Activated CD8-positive, alpha-beta T cell treated with anti-CD3 and anti-CD28 coated beads for 36 hours (primary cell): ENCODE results near the gene DOCK4. TPM values are rescaled to one million over a fixed set of nuclear protein-coding genes. Genes with fewer than 3 reads are reported as not detected.

ENCODE experiments used
- ATAC-seq: fragments of 200-7000 bp; cut with Tn5 transposase; one replicate; pipeline ENCODE4 v1.10.0; 2021; ENCODE audit warnings: mild to moderate bottlenecking, moderate library complexity
- CTCF ChIA-PET: fragments of 350-600 bp; sonication (Branson Sonifier 250); formaldehyde crosslinking; loops from one replicate; lab custom pipeline; 2021; ENCODE audit warnings: antibody characterized with exemption; lab: Charles Lee
- POLR2A ChIA-PET: fragments of 350-600 bp; sonication (Branson Sonifier 250); formaldehyde crosslinking; loops from one replicate; lab custom pipeline; 2021; ENCODE audit warnings: antibody characterized with exemption; lab: Charles Lee
- DNase-seq: peaks from one replicate; pipeline ENCODE4 v3.0.0-alpha.2; 2020
- H3K27ac Mint-ChIP-seq: one replicate; pipeline ENCODE4 v1.8.0; 2021; ENCODE audit warnings: mild to moderate bottlenecking, mixed read lengths
- H3K27me3 Mint-ChIP-seq: one replicate; pipeline ENCODE4 v1.8.0; 2021; ENCODE audit warnings: mixed read lengths
- H3K36me3 Mint-ChIP-seq: one replicate; pipeline ENCODE4 v1.8.0; 2021; ENCODE audit warnings: low read depth, mixed read lengths
- H3K4me1 Mint-ChIP-seq: one replicate; pipeline ENCODE4 v1.8.0; 2021; ENCODE audit warnings: low read depth, mixed read lengths
- H3K4me3 Mint-ChIP-seq: one replicate; pipeline ENCODE4 v1.8.0; 2021; ENCODE audit warnings: mild to moderate bottlenecking, moderate library complexity, mixed read lengths
- H3K9me3 Mint-ChIP-seq: one replicate; pipeline ENCODE4 v1.8.0; 2021; ENCODE audit warnings: mixed read lengths
- intact Hi-C: fragments of 100-400 bp; cut with micrococcal nuclease; formaldehyde crosslinking; loops from one replicate; pipeline ENCODE4 v1.10.0; 2022
- total RNA-seq, 2 experiments: library from RNA; stranded (reverse); gene quantifications; one replicate each; pipeline ENCODE4 v1.2.3, GENCODE V29; 2021
- TF ChIP-seq, protein P1 (sequence below): fragments of 200-600 bp; IDR thresholded peaks from one replicate; pipeline ENCODE4 v1.8.0; 2022; ENCODE audit warnings: antibody characterized with exemption, mild to moderate bottlenecking

Gene DOCK4
- total RNA-seq, 2 experiments from 2014 or later, result 0.31 to 0.32 TPM

DNA sequence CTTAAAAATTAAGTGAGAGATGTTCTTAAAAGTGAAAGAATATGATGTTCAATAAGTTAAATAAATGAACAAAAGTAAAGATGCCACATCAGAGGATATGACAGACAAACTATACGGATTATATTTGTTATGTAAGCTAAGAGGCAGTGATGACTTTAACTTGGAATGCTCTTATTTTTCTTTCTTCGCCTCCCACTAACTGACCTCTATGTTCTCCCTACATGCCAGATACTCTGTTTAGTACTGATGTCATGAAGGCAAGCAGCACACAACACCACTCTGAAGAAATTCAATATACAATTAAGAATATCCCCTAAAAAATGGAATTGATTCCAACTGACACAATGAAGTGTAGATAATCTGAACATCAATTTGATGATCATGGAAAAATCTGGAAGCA lies 223.4 kb downstream of the DOCK4 start:
- ATAC-seq (no peak), DNase-seq (no peak)
- CTCF ChIA-PET, result no interaction called here

DNA sequence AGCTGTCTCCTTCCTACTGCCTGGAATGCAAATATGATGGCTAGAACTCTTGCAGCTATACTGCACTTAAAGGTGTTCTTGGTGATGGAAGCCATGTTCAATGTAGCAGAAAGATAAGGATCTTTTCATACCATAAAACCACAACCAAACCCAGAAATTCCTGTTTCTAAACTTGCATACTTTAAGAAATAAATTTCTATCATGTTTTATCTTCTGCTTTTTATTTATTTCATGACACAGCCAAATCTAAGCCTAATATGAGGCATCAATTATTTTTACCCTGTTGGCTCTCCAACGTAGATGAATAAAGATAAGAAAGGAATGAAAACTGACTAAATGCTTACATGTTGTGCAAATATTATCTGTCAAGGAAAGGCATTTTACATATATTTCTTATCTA lies 224.1 kb downstream of the DOCK4 start:
- no peak overlapping the region for H3K27ac Mint-ChIP-seq
- TF ChIP-seq, protein P1, sequence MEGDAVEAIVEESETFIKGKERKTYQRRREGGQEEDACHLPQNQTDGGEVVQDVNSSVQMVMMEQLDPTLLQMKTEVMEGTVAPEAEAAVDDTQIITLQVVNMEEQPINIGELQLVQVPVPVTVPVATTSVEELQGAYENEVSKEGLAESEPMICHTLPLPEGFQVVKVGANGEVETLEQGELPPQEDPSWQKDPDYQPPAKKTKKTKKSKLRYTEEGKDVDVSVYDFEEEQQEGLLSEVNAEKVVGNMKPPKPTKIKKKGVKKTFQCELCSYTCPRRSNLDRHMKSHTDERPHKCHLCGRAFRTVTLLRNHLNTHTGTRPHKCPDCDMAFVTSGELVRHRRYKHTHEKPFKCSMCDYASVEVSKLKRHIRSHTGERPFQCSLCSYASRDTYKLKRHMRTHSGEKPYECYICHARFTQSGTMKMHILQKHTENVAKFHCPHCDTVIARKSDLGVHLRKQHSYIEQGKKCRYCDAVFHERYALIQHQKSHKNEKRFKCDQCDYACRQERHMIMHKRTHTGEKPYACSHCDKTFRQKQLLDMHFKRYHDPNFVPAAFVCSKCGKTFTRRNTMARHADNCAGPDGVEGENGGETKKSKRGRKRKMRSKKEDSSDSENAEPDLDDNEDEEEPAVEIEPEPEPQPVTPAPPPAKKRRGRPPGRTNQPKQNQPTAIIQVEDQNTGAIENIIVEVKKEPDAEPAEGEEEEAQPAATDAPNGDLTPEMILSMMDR, result no peak
- CTCF ChIA-PET, result no interaction called here
- no peaks in the 10 kb centered on the region for H3K9me3 Mint-ChIP-seq
- H3K27me3 Mint-ChIP-seq, result peaks cover 4% of the 10 kb centered on the region
- no peak overlapping the region for H3K4me3 Mint-ChIP-seq
- POLR2A ChIA-PET, result no interaction called here
- no peak for ATAC-seq
- intact Hi-C loops, result no loop called here
- no peaks in the 10 kb centered on the region for H3K4me1 Mint-ChIP-seq
- H3K36me3 Mint-ChIP-seq, result no peaks in the 10 kb centered on the region
- no peak for DNase-seq

More for the DNA sequence above, 223.4 kb downstream of the DOCK4 start:
- no peaks in the 10 kb centered on the region for H3K4me1 Mint-ChIP-seq
- no peaks in the 10 kb centered on the region for H3K9me3 Mint-ChIP-seq
- TF ChIP-seq, protein P1, result no peak
- peaks cover 7% of the 10 kb centered on the region for H3K27me3 Mint-ChIP-seq
- H3K27ac Mint-ChIP-seq, result no peak overlapping the region
- no peak overlapping the region for H3K4me3 Mint-ChIP-seq
- intact Hi-C loops, result no loop called here
- POLR2A ChIA-PET, result no interaction called here
- no peaks in the 10 kb centered on the region for H3K36me3 Mint-ChIP-seq

DNA sequence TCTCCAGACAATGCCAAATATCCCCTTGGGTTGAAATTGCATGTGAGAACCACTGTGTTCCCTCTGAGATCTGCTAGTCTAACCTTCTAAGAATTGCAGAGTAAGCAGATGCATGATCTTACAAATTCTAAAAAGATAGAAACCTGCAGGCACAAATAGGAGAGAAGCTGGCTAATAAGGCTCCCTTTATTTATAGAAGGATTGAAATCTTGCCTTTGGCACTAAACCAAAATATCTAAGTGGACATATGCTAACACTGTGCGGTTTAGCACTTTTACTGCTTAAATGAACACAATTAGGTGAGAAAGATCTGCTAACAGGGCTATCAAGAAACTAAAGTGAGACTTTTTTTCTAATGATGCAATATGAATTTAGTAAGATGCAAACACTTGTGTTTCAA lies 225.5 kb downstream of the DOCK4 start:
- ChIA-PET CTCF (no interaction called here), POLR2A (no interaction called here)
- intact Hi-C loops, result no loop called here
- no peaks in the 10 kb centered on the region for H3K36me3 Mint-ChIP-seq
- H3K4me3 Mint-ChIP-seq, result no peak overlapping the region
- no peak for DNase-seq
- no peak overlapping the region for H3K27ac Mint-ChIP-seq
- TF ChIP-seq, protein P1, result no peak
- no peaks in the 10 kb centered on the region for H3K9me3 Mint-ChIP-seq
- H3K4me1 Mint-ChIP-seq, result no peaks in the 10 kb centered on the region
- no peak for ATAC-seq
- H3K27me3 Mint-ChIP-seq, result peaks cover 1% of the 10 kb centered on the region

DNA sequence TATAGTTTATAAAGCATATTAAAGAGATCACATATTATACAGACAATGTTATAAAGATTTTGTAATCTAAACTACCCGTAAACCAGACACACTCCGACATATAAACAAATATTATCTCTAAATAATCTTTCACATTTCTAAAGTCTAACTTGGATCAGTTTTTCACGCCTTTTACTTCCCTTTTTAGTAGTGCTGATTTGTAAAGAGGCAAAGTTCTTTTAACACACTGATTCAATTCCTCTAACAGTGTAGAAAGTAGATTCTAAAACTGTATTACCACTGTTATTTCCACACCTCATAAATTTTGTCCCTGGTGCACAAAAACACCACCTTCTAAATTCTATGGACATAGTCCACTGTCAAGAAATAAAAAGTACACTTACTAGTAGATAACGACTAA lies 230.9 kb downstream of the DOCK4 start:
- intact Hi-C loops, result no loop called here
- TF ChIP-seq, protein P1, result no peak
- no peak for ATAC-seq
- Mint-ChIP-seq H3K36me3 (no peaks in the 10 kb centered on the region), H3K4me3 (no peak overlapping the region), H3K4me1 (no peaks in the 10 kb centered on the region), H3K9me3 (no peaks in the 10 kb centered on the region), H3K27ac (no peak overlapping the region), H3K27me3 (no peaks in the 10 kb centered on the region)
- POLR2A ChIA-PET, result no interaction called here
- CTCF ChIA-PET, result no interaction called here
- no peak for DNase-seq

DNA sequence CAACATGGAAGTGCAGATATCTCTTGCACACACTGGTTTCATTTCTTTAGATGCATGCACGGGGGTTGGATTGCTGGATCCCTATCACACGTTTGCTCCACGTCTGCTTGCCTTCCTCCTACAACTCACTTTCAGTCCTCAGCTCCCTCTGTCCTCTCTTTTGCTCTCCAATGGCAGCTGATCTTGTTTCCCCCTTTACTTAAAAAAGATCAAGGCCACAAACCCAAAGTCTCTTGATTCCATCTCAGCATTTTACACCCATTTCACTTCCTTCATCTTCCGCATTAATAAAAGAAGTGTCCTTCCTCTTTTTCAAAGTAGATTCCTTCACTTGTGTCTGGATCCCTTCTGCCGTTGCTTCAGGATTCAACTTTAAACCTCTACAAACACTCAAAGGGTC lies 245.2 kb downstream of the DOCK4 start:
- DNase-seq (no peak), ATAC-seq (no peak)
- TF ChIP-seq, protein P1, result no peak
- ChIA-PET POLR2A (no interaction called here), CTCF (no interaction called here)
- H3K9me3 Mint-ChIP-seq, result no peaks in the 10 kb centered on the region
- H3K27me3 Mint-ChIP-seq, result no peaks in the 10 kb centered on the region
- H3K4me3 Mint-ChIP-seq, result no peak overlapping the region
- H3K4me1 Mint-ChIP-seq, result no peaks in the 10 kb centered on the region
- intact Hi-C loops, result no loop called here
- H3K36me3 Mint-ChIP-seq, result no peaks in the 10 kb centered on the region
- no peak overlapping the region for H3K27ac Mint-ChIP-seq
